ENCODE data around the gene KDM2B. TPM values are rescaled to one million over a fixed set of nuclear protein-coding genes. Genes with fewer than 3 reads are reported as not detected.

Gene KDM2B
- total RNA-seq, 4 donors from 2014 or later = 14.8 to 27.0 (median 16.7) TPM

DNA sequence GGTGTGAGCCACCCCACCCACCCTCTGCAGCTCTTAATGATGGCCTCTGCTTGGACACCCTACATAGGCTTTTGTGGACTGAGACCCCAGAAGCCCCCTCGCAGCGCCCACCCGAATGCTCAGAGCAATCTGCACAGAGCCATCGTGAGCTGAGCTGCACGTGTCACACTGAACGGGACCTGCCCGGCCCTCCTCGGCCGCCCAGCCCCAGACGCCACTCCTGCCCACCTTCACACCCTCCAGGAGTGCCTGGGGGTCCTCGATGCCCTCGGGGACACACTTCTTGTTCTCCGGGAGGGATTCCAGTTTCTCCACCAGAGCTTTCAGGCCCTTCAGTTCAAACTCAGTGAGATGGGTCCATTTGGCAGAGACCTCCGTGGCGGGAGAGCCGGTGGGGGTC, 71.5 kb downstream of the KDM2B start:
- ATAC-seq (ENCODE audit: low FRiP score) = no peak
- no peak for DNase-seq (ENCODE audit: low spot score)
- no peak for TF ChIP-seq CTCF (IDR thresholded peaks at IDR 0.05)

- DNase-seq (ENCODE audit: low spot score) = no peak
- no peak for ATAC-seq (ENCODE audit: low FRiP score)
- TF ChIP-seq CTCF (IDR thresholded peaks at IDR 0.05) = no peak
Measured at GRCh38 chr12:121508533-121508932, 72.3 kb downstream of the KDM2B start.

DNA sequence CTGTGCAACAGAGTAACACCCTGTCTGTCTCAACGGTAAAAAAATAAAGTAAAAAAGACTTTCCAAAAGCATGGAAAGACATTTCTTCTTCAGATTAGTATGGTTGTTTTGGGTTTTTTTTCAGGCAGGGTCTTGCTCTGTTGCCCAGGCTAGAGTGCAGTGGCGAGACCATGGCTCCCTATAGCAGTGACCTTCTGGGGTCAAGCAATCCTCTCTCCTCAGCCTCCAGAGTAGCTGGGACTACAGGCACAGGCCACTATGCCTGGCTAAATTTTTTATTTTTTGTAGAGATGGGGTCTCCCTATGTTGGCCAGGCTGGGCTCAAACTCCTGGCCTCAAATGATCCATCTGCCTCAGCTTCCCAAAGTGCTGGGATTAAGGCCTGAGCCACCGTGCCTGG, 72.8 kb downstream of the KDM2B start:
- DNase-seq (ENCODE audit: low spot score) (no peak), ATAC-seq (ENCODE audit: low FRiP score) (no peak)
- no peak for TF ChIP-seq CTCF (IDR thresholded peaks at IDR 0.05)

DNA sequence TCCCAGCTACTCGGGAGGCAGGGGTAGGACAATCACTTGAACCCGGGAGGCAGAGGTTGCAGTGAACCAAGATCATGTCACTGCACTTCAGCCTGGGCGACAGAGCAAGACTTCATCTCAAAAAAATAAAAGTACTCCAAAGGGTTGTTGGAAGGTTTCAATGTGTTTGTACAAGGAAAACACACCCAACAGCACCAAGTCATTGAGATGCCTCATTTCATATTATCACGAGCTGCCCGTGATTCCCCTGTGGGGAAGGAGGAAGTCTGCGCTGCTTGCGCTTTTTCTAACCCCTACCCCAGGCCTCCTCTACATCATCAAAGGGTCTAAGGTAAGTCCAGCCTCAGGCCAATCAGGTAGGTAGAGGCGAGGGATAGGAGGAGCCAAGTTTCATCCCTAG, 73.6 kb downstream of the KDM2B start:
- TF ChIP-seq CTCF (IDR thresholded peaks at IDR 0.05) = no peak
- DNase-seq (ENCODE audit: low spot score) (no peak), ATAC-seq (ENCODE audit: low FRiP score) (no peak)

DNA sequence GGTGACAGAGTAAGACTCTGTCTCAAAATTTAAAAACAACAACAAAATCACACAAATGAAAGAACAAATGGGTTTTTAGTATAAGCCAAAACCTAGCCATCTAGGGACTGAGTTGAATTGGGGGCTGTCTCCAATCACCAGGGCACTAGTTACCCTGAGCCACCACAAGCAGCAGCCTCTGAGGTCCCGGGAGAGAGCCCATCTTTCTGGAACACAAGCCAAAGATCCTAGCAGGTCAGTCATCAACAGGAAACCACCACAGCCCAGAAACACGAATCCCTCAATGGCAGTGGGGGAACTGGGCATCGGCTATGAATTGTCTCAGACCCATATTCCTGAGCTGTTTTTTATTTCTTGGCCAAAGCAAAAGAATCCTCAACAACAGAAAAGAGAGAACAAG, 75.3 kb downstream of the KDM2B start:
- no peak for ATAC-seq (ENCODE audit: low FRiP score)
- no peak for TF ChIP-seq CTCF (IDR thresholded peaks at IDR 0.05)
- DNase-seq (ENCODE audit: low spot score) = no peak

- no peak for ATAC-seq (ENCODE audit: low FRiP score)
- no peak for TF ChIP-seq CTCF (IDR thresholded peaks at IDR 0.05)
Measured at GRCh38 chr12:121504505-121504904, 76.3 kb downstream of the KDM2B start.

GRCh38 chr12:121503395-121503794, 77.4 kb downstream of the KDM2B start:
- DNase-seq (ENCODE audit: low spot score) (no peak), ATAC-seq (ENCODE audit: low FRiP score) (no peak)
- TF ChIP-seq CTCF (IDR thresholded peaks at IDR 0.05) = no peak

More at GRCh38 chr12:121504505-121504904, 76.3 kb downstream of the KDM2B start:
- DNase-seq (ENCODE audit: low spot score) = no peak

All from omental fat pad (tissue), 4 donors.